ENCODE data around the gene DBT.

DBT gene

GRCh38 chr1:100198596-100198995 lies 51.0 kb downstream of the DBT start:
- Histone ChIP-seq H3K79me2 (ENCODE audit: insufficient read depth, low read length) (no peaks in the 10 kb centered on the region), H4K20me1 (ENCODE audit: low read depth, low read length) (no peaks in the 10 kb centered on the region), H3K27ac (ENCODE audit: low read depth, low read length) (no peak overlapping the region), H2AFZ (ENCODE audit: low read depth, low read length, severe bottlenecking) (no peak overlapping the region), H3K4me2 (ENCODE audit: low read depth, low read length, poor library complexity, severe bottlenecking) (no peak overlapping the region), H3K4me3 (ENCODE audit: insufficient read depth, low read length, poor library complexity, severe bottlenecking) (no peak overlapping the region), H3K9me3 (ENCODE audit: insufficient read depth, low read length) (no peaks in the 10 kb centered on the region), H3K27me3 (ENCODE audit: low read length) (no peaks in the 10 kb centered on the region), H3K36me3 (ENCODE audit: low read length) (no peaks in the 10 kb centered on the region), H3K9ac (ENCODE audit: low read length) (no peak overlapping the region), H3F3A (ENCODE audit: insufficient read depth) (no peaks in the 10 kb centered on the region), H3K9me2 (replicated peaks; ENCODE audit: insufficient read depth, low read length) (no peaks in the 10 kb centered on the region)
- TF ChIP-seq CTCF (IDR thresholded peaks at IDR 0.05; ENCODE audit: insufficient read depth, low read length, poor library complexity, severe bottlenecking) (no peak), EZH2phosphoT487 (conservative IDR thresholded peaks at IDR 0.05; ENCODE audit: low read length) (no peak)

GRCh38 chr1:100188617-100189016 lies 61.0 kb downstream of the DBT start:
- H3K9ac ChIP-seq (ENCODE audit: low read length), result no peak overlapping the region
- no peak overlapping the region for H3K27ac ChIP-seq (ENCODE audit: low read depth, low read length)
- no peaks in the 10 kb centered on the region for H3K9me2 ChIP-seq (replicated peaks; ENCODE audit: insufficient read depth, low read length)
- no peaks in the 10 kb centered on the region for H3K9me3 ChIP-seq (ENCODE audit: insufficient read depth, low read length)
- H4K20me1 ChIP-seq (ENCODE audit: low read depth, low read length), result no peaks in the 10 kb centered on the region
- no peaks in the 10 kb centered on the region for H3K79me2 ChIP-seq (ENCODE audit: insufficient read depth, low read length)
- H2AFZ ChIP-seq (ENCODE audit: low read depth, low read length, severe bottlenecking), result no peak overlapping the region
- no peak for TF ChIP-seq EZH2phosphoT487 (conservative IDR thresholded peaks at IDR 0.05; ENCODE audit: low read length)
- no peak for TF ChIP-seq CTCF (IDR thresholded peaks at IDR 0.05; ENCODE audit: insufficient read depth, low read length, poor library complexity, severe bottlenecking)
- no peaks in the 10 kb centered on the region for H3F3A ChIP-seq (ENCODE audit: insufficient read depth)
- no peaks in the 10 kb centered on the region for H3K36me3 ChIP-seq (ENCODE audit: low read length)
- no peak overlapping the region for H3K4me3 ChIP-seq (ENCODE audit: insufficient read depth, low read length, poor library complexity, severe bottlenecking)
- no peak overlapping the region for H3K4me2 ChIP-seq (ENCODE audit: low read depth, low read length, poor library complexity, severe bottlenecking)
- no peaks in the 10 kb centered on the region for H3K27me3 ChIP-seq (ENCODE audit: low read length)

GRCh38 chr1:100187912-100188311 lies 61.7 kb downstream of the DBT start:
- no peaks in the 10 kb centered on the region for H3K36me3 ChIP-seq (ENCODE audit: low read length)
- H3K27ac ChIP-seq (ENCODE audit: low read depth, low read length), result no peak overlapping the region
- no peaks in the 10 kb centered on the region for H3K27me3 ChIP-seq (ENCODE audit: low read length)
- no peak overlapping the region for H3K4me2 ChIP-seq (ENCODE audit: low read depth, low read length, poor library complexity, severe bottlenecking)
- no peaks in the 10 kb centered on the region for H4K20me1 ChIP-seq (ENCODE audit: low read depth, low read length)
- no peak overlapping the region for H3K4me3 ChIP-seq (ENCODE audit: insufficient read depth, low read length, poor library complexity, severe bottlenecking)
- H3K79me2 ChIP-seq (ENCODE audit: insufficient read depth, low read length), result no peaks in the 10 kb centered on the region
- H2AFZ ChIP-seq (ENCODE audit: low read depth, low read length, severe bottlenecking), result no peak overlapping the region
- no peak overlapping the region for H3K9ac ChIP-seq (ENCODE audit: low read length)
- H3F3A ChIP-seq (ENCODE audit: insufficient read depth), result no peaks in the 10 kb centered on the region
- no peaks in the 10 kb centered on the region for H3K9me2 ChIP-seq (replicated peaks; ENCODE audit: insufficient read depth, low read length)
- TF ChIP-seq CTCF (IDR thresholded peaks at IDR 0.05; ENCODE audit: insufficient read depth, low read length, poor library complexity, severe bottlenecking) (no peak), EZH2phosphoT487 (conservative IDR thresholded peaks at IDR 0.05; ENCODE audit: low read length) (no peak)
- H3K9me3 ChIP-seq (ENCODE audit: insufficient read depth, low read length), result no peaks in the 10 kb centered on the region

All from SU-DHL-6 (cell line).